AML-193 (cell line): ENCODE data around the gene USP40.

Experiments
- DNase-seq, 2 experiments: peaks; one replicate each; lab custom pipeline; 2025; lab: John Stamatoyannopoulos, UW

Gene USP40

GRCh38 chr2:233551491-233551890 lies 15.1 kb downstream of the USP40 start:
- DNase-seq: no peak

- no peak for DNase-seq
Measured at GRCh38 chr2:233546774-233547173, 19.8 kb downstream of the USP40 start.

GRCh38 chr2:233546101-233546500 lies 20.5 kb downstream of the USP40 start:
- DNase-seq: no peak

- DNase-seq: no peak
Measured at GRCh38 chr2:233544200-233544610, 22.4 kb downstream of the USP40 start.

- no peak for DNase-seq
Measured at GRCh38 chr2:233542507-233542906, 24.1 kb downstream of the USP40 start.

- DNase-seq: no peak
Measured at GRCh38 chr2:233538741-233539140, 27.8 kb downstream of the USP40 start.

GRCh38 chr2:233535271-233535670 lies 31.3 kb downstream of the USP40 start:
- no peak for DNase-seq

- DNase-seq: no peak
Measured at GRCh38 chr2:233532971-233533370, 33.6 kb downstream of the USP40 start.

- no peak for DNase-seq
Measured at GRCh38 chr2:233531955-233532354, 34.6 kb downstream of the USP40 start.

GRCh38 chr2:233530381-233530780 lies 36.2 kb downstream of the USP40 start:
- no peak for DNase-seq

GRCh38 chr2:233528182-233528581 lies 38.4 kb downstream of the USP40 start:
- no peak for DNase-seq

- DNase-seq: no peak
Measured at GRCh38 chr2:233525791-233526190, 40.8 kb downstream of the USP40 start.

- DNase-seq: no peak
Measured at GRCh38 chr2:233519787-233520611, 46.6 kb downstream of the USP40 start.

- DNase-seq: no peak
Measured at GRCh38 chr2:233513953-233514655, 52.5 kb downstream of the USP40 start.

GRCh38 chr2:233503947-233504637 lies 62.5 kb downstream of the USP40 start:
- no peak for DNase-seq

GRCh38 chr2:233503481-233503880 lies 63.1 kb downstream of the USP40 start:
- no peak for DNase-seq

GRCh38 chr2:233501198-233502076 lies 65.1 kb downstream of the USP40 start:
- no peak for DNase-seq

GRCh38 chr2:233499928-233500327 lies 66.7 kb downstream of the USP40 start:
- DNase-seq: no peak

- no peak for DNase-seq
Measured at GRCh38 chr2:233498126-233498525, 68.5 kb downstream of the USP40 start.

GRCh38 chr2:233497692-233498091 lies 68.9 kb downstream of the USP40 start:
- no peak for DNase-seq
